PFSK-1 (cell line): Measurements from ENCODE around the gene AOPEP.

Experiments
- FOXP2 ChIP-seq: optimal IDR thresholded peaks from 2 replicates; pipeline ENCODE3; 2011; ENCODE audit warnings: borderline replicate concordance, control low read depth, inconsistent platforms; ENCODE audit not compliant: insufficient read depth; ENCODE audit errors: extremely low read length, extremely low read depth
- POLR2AphosphoS5 ChIP-seq: IDR thresholded peaks from 2 replicates; pipeline ENCODE4 v1.6.1; 2012; ENCODE audit warnings: low read depth, mild to moderate bottlenecking, control low read depth, low read length, moderate library complexity
- REST ChIP-seq, 2 experiments: IDR thresholded peaks; 2 replicates each; pipeline versions ENCODE4 v1.6.1 to v1.8.0; 2011 to 2012; ENCODE audit warnings: low read depth in 2 of 2, low read length in 2 of 2, control low read depth in 1 of 2, inconsistent platforms in 1 of 2, mild to moderate bottlenecking in 1 of 2, moderate library complexity in 1 of 2; ENCODE audit not compliant: insufficient read depth in 1 of 2
- SIN3A ChIP-seq: IDR thresholded peaks from 2 replicates; pipeline ENCODE4 v1.6.1; 2012; ENCODE audit warnings: mild to moderate bottlenecking, low read length, moderate library complexity, borderline replicate concordance; ENCODE audit not compliant: insufficient read depth
- TAF1 ChIP-seq: IDR thresholded peaks from 2 replicates; pipeline ENCODE4 v1.6.1; 2012; ENCODE audit warnings: low read length, control low read depth, borderline replicate concordance; ENCODE audit not compliant: insufficient read depth

The AOPEP gene

GRCh38 chr9:94905606-94906005, 179.1 kb downstream of the AOPEP start:
- no peak for TF ChIP-seq POLR2AphosphoS5
- no peak for TF ChIP-seq SIN3A
- TF ChIP-seq TAF1, result no peak
- no peak for TF ChIP-seq REST (IDR thresholded peaks at IDR 0.05; ENCODE audit: insufficient read depth in 1 of 2, low read depth in 2 of 2, low read length in 2 of 2)

- TF ChIP-seq SIN3A (no peak), FOXP2 (no peak), REST (IDR thresholded peaks at IDR 0.05; ENCODE audit: insufficient read depth in 1 of 2, low read depth in 2 of 2, low read length in 2 of 2) (no peak), POLR2AphosphoS5 (no peak)
Observed at GRCh38 chr9:94906181-94906580, 179.7 kb downstream of the AOPEP start.

GRCh38 chr9:94906713-94907112, 180.2 kb downstream of the AOPEP start:
- no peak for TF ChIP-seq REST (IDR thresholded peaks at IDR 0.05; ENCODE audit: insufficient read depth in 1 of 2, low read depth in 2 of 2, low read length in 2 of 2)
- TF ChIP-seq TAF1, result no peak
- TF ChIP-seq POLR2AphosphoS5, result no peak
- TF ChIP-seq FOXP2, result no peak
- TF ChIP-seq SIN3A, result no peak

GRCh38 chr9:94907264-94907936, 180.9 kb downstream of the AOPEP start:
- no peak for TF ChIP-seq SIN3A
- no peak for TF ChIP-seq POLR2AphosphoS5
- TF ChIP-seq FOXP2, result no peak
- no peak for TF ChIP-seq REST (IDR thresholded peaks at IDR 0.05; ENCODE audit: insufficient read depth in 1 of 2, low read depth in 2 of 2, low read length in 2 of 2)
- no peak for TF ChIP-seq TAF1

GRCh38 chr9:94908011-94908563, 181.6 kb downstream of the AOPEP start:
- TF ChIP-seq REST (IDR thresholded peaks at IDR 0.05; ENCODE audit: insufficient read depth in 1 of 2, low read depth in 2 of 2, low read length in 2 of 2) (no peak), SIN3A (no peak), POLR2AphosphoS5 (no peak), TAF1 (no peak), FOXP2 (no peak)
